Endothelial cell of umbilical vein (primary cell): ENCODE data around the gene TSPAN18. TPM values are rescaled to one million over a fixed set of nuclear protein-coding genes. Genes with fewer than 3 reads are reported as not detected.

Source experiments
- BruUV-seq: library from RNA; stranded (reverse); fragments of 400-500 nt; replicated peaks from 2 replicates; lab custom pipeline; 2021; lab: Mats Ljungman, UMichigan
- CTCF ChIA-PET: fragments of 300-600, 350-600 bp; sonication (Branson Sonifier 250); formaldehyde crosslinking; loops from one replicate; lab custom pipeline; 2021; ENCODE audit warnings: antibody characterized with exemption, inconsistent platforms; lab: Charles Lee
- POLR2A ChIA-PET: fragments of 300-600, 350-600 bp; sonication (Branson Sonifier 250); formaldehyde crosslinking; loops from one replicate; lab custom pipeline; 2021; ENCODE audit warnings: antibody characterized with exemption, inconsistent platforms; lab: Charles Lee
- DNase-seq: peaks from one replicate; pipeline ENCODE4 v3.0.0-alpha.2; 2011; ENCODE audit warnings: low read depth, low spot score
- FAIRE-seq: peaks from 2 replicates; lab custom pipeline; 2011; peaks lifted over from hg19 to GRCh38; lab: Jason Lieb, UNC
- H2AFZ ChIP-seq: 2 replicates; pipeline ENCODE4 v1.6.0; 2012; ENCODE audit warnings: low read depth, low read length, control low read depth, inconsistent platforms
- H3K27ac ChIP-seq: 2 replicates; pipeline ENCODE4 v1.5.1; 2011; ENCODE audit warnings: low read depth, mild to moderate bottlenecking, control low read depth, low read length, moderate library complexity; ENCODE audit not compliant: insufficient read depth
- H3K27me3 ChIP-seq, 2 experiments: 2 replicates each; pipeline versions ENCODE4 v1.6.0 to v1.6.1; 2011; ENCODE audit warnings: low read length in 2 of 2, mixed read lengths in 1 of 2; ENCODE audit not compliant: control insufficient read depth in 2 of 2, insufficient read depth in 2 of 2
- H3K36me3 ChIP-seq, 2 experiments: 2 replicates in 1 of 2; 3 replicates in 1 of 2; pipeline ENCODE4 v1.5.1; 2011; ENCODE audit warnings: low read length in 2 of 2, mild to moderate bottlenecking in 1 of 2, moderate library complexity in 1 of 2; ENCODE audit not compliant: control insufficient read depth in 2 of 2, insufficient read depth in 2 of 2; ENCODE audit errors: extremely low read depth in 1 of 2
- H3K4me1 ChIP-seq: 3 replicates; pipeline ENCODE4 v1.5.1; 2011; ENCODE audit warnings: mild to moderate bottlenecking, low read length; ENCODE audit not compliant: control insufficient read depth, insufficient read depth; ENCODE audit errors: extremely low read depth
- H3K4me2 ChIP-seq: 2 replicates; pipeline ENCODE4 v1.6.1; 2011; ENCODE audit warnings: low read length, control low read depth, mixed read lengths; ENCODE audit not compliant: insufficient read depth
- H3K4me3 ChIP-seq, 3 experiments: fragments of 200-600 bp in 1 of 3; sonication (generic), shearing (Covaris generic) in 1 of 3; replicated peaks in 1 of 3; 2 replicates each; pipeline ENCODE4 v1.5.1; 2011 to 2016; ENCODE audit warnings: control low read depth in 3 of 3, low read length in 3 of 3, mild to moderate bottlenecking in 2 of 3, inconsistent platforms in 1 of 3, low read depth in 1 of 3, moderate library complexity in 1 of 3; ENCODE audit not compliant: insufficient read depth in 1 of 3
- H3K79me2 ChIP-seq: 2 replicates; pipeline ENCODE4 v1.6.0; 2012; ENCODE audit warnings: low read length, inconsistent platforms; ENCODE audit not compliant: control insufficient read depth, insufficient read depth
- H3K9ac ChIP-seq: replicated peaks from 2 replicates; pipeline ENCODE3; 2011; ENCODE audit warnings: low read length, control low read depth; ENCODE audit not compliant: insufficient read depth; ENCODE audit errors: extremely low read depth
- H3K9me1 ChIP-seq: replicated peaks from 3 replicates; pipeline ENCODE4 v1.6.0; 2011; ENCODE audit warnings: mild to moderate bottlenecking, low read length; ENCODE audit not compliant: control insufficient read depth, insufficient read depth; ENCODE audit errors: extremely low read depth
- H3K9me3 ChIP-seq: replicated peaks from 2 replicates; pipeline ENCODE4 v1.5.1; 2012; ENCODE audit warnings: low read length, inconsistent platforms; ENCODE audit not compliant: control insufficient read depth, insufficient read depth
- H4K20me1 ChIP-seq: replicated peaks from 2 replicates; pipeline ENCODE3; 2011; ENCODE audit warnings: mild to moderate bottlenecking, low read length; ENCODE audit not compliant: control insufficient read depth, insufficient read depth; ENCODE audit errors: extremely low read depth
- CTCF ChIP-seq, 2 donors: IDR thresholded peaks; 1 replicate in 1 of 2; 2 replicates in 1 of 2; pipeline ENCODE4 v1.5.1; 2011; ENCODE audit warnings: low read length in 2 of 2, mild to moderate bottlenecking in 2 of 2, moderate library complexity in 2 of 2, control low read depth in 1 of 2, inconsistent platforms in 1 of 2, low read depth in 1 of 2; ENCODE audit not compliant: insufficient read depth in 1 of 2; ENCODE audit errors: extremely low read depth in 1 of 2
- EZH2 ChIP-seq: IDR thresholded peaks from 2 replicates; pipeline ENCODE4 v1.6.1; 2012; ENCODE audit warnings: borderline replicate concordance, low read depth, mild to moderate bottlenecking, moderate library complexity, low read length, inconsistent platforms; ENCODE audit not compliant: severe bottlenecking
- FOS ChIP-seq: IDR thresholded peaks from 2 replicates; pipeline ENCODE4 v1.6.1; 2011; ENCODE audit warnings: mild to moderate bottlenecking, low read length, moderate library complexity, borderline replicate concordance; ENCODE audit not compliant: insufficient read depth
- GATA2 ChIP-seq: IDR thresholded peaks from 2 replicates; pipeline ENCODE4 v1.7.0; 2011; ENCODE audit warnings: low read depth, mild to moderate bottlenecking, moderate library complexity, mixed read lengths, low read length; ENCODE audit not compliant: insufficient read length, insufficient read depth
- JUN ChIP-seq: IDR thresholded peaks from 2 replicates; pipeline ENCODE4 v1.6.1; 2011; ENCODE audit warnings: borderline replicate concordance, low read depth; ENCODE audit not compliant: insufficient read length, insufficient read depth
- MAX ChIP-seq: IDR thresholded peaks from 2 replicates; pipeline ENCODE4 v1.6.1; 2011; ENCODE audit not compliant: insufficient read depth, insufficient read length
- MYC ChIP-seq: IDR thresholded peaks from one replicate; pipeline ENCODE4 v1.6.1; 2011; ENCODE audit warnings: mild to moderate bottlenecking, low read depth, low read length
- POLR2A ChIP-seq: IDR thresholded peaks from 2 replicates; pipeline ENCODE4 v1.6.1; 2012; ENCODE audit warnings: low read depth, mild to moderate bottlenecking, control low read depth, low read length
- POLR2AphosphoS5 ChIP-seq: IDR thresholded peaks from 2 replicates; pipeline ENCODE4 v1.6.1; 2012; ENCODE audit warnings: low read depth, mild to moderate bottlenecking, control low read depth, low read length, moderate library complexity; ENCODE audit not compliant: insufficient read depth
- dilution Hi-C: fragments of 300-500 bp; cut with MboI; formaldehyde crosslinking; loops from one replicate; pipeline ENCODE4 v1.15.0; 2019; ENCODE audit warnings: low sequenced_read_pairs; ENCODE audit not compliant: extremely low pct_ligation_motif_present
- intact Hi-C: fragments of 100-400 bp; cut with micrococcal nuclease; formaldehyde crosslinking; loops from one replicate; pipeline ENCODE4 v1.10.0; 2022
- polyA plus RNA-seq, 4 experiments: library from polyadenylated mRNA; depleted of rRNA in 3 of 4; stranded (reverse) in 3 of 4; unstranded in 1 of 4; fragments of >200 nt; gene quantifications; 2 replicates each; pipeline versions ENCODE4 v1.2.1 to v1.2.3, GENCODE V29; 2011 to 2012; ENCODE audit warnings: missing spikeins in 1 of 4
- total RNA-seq: library from RNA; stranded (reverse); gene quantifications from 2 replicates; pipeline ENCODE4 v1.2.3, GENCODE V29; 2021

TSPAN18 gene
- total and polyA plus RNA-seq, 2 donors (not counting 3 experiments of a cell fraction or from before 2014, with no cell fraction given) = 32.2 to 118 TPM

GRCh38 chr11:44771841-44772240, 45.1 kb downstream of the TSPAN18 start:
- H3K4me1 ChIP-seq = peaks cover 26% of the 10 kb centered on the region
- H4K20me1 ChIP-seq = no peaks in the 10 kb centered on the region
- FAIRE-seq (no peak), DNase-seq (no peak)
- no peak overlapping the region for H3K4me3 ChIP-seq
- H3K9me3 ChIP-seq = no peaks in the 10 kb centered on the region
- no peaks in the 10 kb centered on the region for H3K79me2 ChIP-seq
- dilution Hi-C loops = no loop called here
- H3K36me3 ChIP-seq = no peaks in the 10 kb centered on the region
- H3K4me2 ChIP-seq = no peak overlapping the region
- no peak overlapping the region for H3K27ac ChIP-seq
- no TSS peak for BruUV-seq
- ChIA-PET POLR2A (no interaction called here), CTCF (no interaction called here)
- no peak overlapping the region for H2AFZ ChIP-seq
- H3K9me1 ChIP-seq = no peaks in the 10 kb centered on the region
- intact Hi-C loops = no loop called here
- no peak overlapping the region for H3K9ac ChIP-seq
- H3K27me3 ChIP-seq = no peaks in the 10 kb centered on the region
- TF ChIP-seq POLR2AphosphoS5 (no peak), JUN (no peak), MAX (no peak), FOS (no peak), POLR2A (no peak), MYC (no peak), EZH2 (no peak), GATA2 (no peak), CTCF (IDR thresholded peaks at IDR 0.05; ENCODE audit: extremely low read depth in 1 of 2, insufficient read depth in 1 of 2, low read depth in 1 of 2, low read length in 2 of 2) (no peak)
